Parathyroid adenoma (tissue), 2 donors: ENCODE measurements around the gene TNRC18.

Experiments used
- H2AFZ ChIP-seq: fragments of 300-600 bp; sonication (generic); one replicate; pipeline ENCODE4 v1.7.0; 2017; ENCODE audit warnings: antibody characterized with exemption, mild to moderate bottlenecking
- H3K27ac ChIP-seq: fragments of 300-600 bp; sonication (generic); one replicate; pipeline ENCODE4 v1.7.0; 2017
- H3K27me3 ChIP-seq: fragments of 300-600 bp; sonication (generic); one replicate; pipeline ENCODE4 v1.7.0; 2017; ENCODE audit warnings: low read length; ENCODE audit not compliant: control insufficient read depth, insufficient read depth
- H3K36me3 ChIP-seq: fragments of 300-600 bp; sonication (generic); one replicate; pipeline ENCODE4 v1.7.0; 2017; ENCODE audit warnings: low read length; ENCODE audit not compliant: control insufficient read depth, insufficient read depth
- H3K4me1 ChIP-seq: fragments of 300-600 bp; sonication (generic); one replicate; pipeline ENCODE4 v1.7.0; 2017; ENCODE audit warnings: control low read depth
- H3K4me2 ChIP-seq: fragments of 300-600 bp; sonication (generic); one replicate; pipeline ENCODE4 v1.7.0; 2017; ENCODE audit warnings: low read length
- H3K4me3 ChIP-seq: fragments of 300-600 bp; sonication (generic); one replicate; pipeline ENCODE4 v1.7.0; 2017; ENCODE audit warnings: low read depth, low read length
- H3K79me2 ChIP-seq: fragments of 300-600 bp; sonication (generic); one replicate; pipeline ENCODE4 v1.7.0; 2017; ENCODE audit warnings: control low read depth
- H3K9ac ChIP-seq: fragments of 300-600 bp; sonication (generic); one replicate; pipeline ENCODE4 v1.7.0; 2017; ENCODE audit warnings: mild to moderate bottlenecking
- H3K9me3 ChIP-seq: fragments of 300-600 bp; sonication (generic); one replicate; pipeline ENCODE4 v1.7.0; 2017; ENCODE audit warnings: low read length; ENCODE audit not compliant: control insufficient read depth
- CTCF ChIP-seq: fragments of 300-600 bp; sonication (generic); IDR thresholded peaks from one replicate; pipeline ENCODE4 v1.7.0; 2017; ENCODE audit warnings: antibody characterized with exemption, mild to moderate bottlenecking
- donor health status: primary hyperparathyroidism.

The TNRC18 gene

GRCh38 chr7:5455175-5455574 lies 31.5 kb upstream of the TNRC18 start:
- Histone ChIP-seq H3K4me3 (no peak overlapping the region), H3K36me3 (no peaks in the 10 kb centered on the region), H3K27me3 (no peaks in the 10 kb centered on the region), H3K27ac (no peak overlapping the region), H3K79me2 (peaks cover 11% of the 10 kb centered on the region), H3K4me1 (peaks cover 8% of the 10 kb centered on the region), H3K9me3 (no peaks in the 10 kb centered on the region), H2AFZ (no peak overlapping the region), H3K9ac (no peak overlapping the region), H3K4me2 (no peak overlapping the region)
- no peak for TF ChIP-seq CTCF

- H2AFZ ChIP-seq: no peak overlapping the region
Observed at GRCh38 chr7:5454485-5454884, 30.9 kb upstream of the TNRC18 start.

GRCh38 chr7:5453566-5454075 lies 30.0 kb upstream of the TNRC18 start:
- no peak for TF ChIP-seq CTCF
- Histone ChIP-seq H3K4me3 (no peak overlapping the region), H3K4me2 (no peak overlapping the region), H3K79me2 (peaks cover 11% of the 10 kb centered on the region), H3K27ac (no peak overlapping the region), H2AFZ (no peak overlapping the region), H3K9me3 (no peaks in the 10 kb centered on the region), H3K36me3 (no peaks in the 10 kb centered on the region), H3K9ac (no peak overlapping the region), H3K4me1 (peaks cover 8% of the 10 kb centered on the region), H3K27me3 (no peaks in the 10 kb centered on the region)

More at GRCh38 chr7:5454485-5454884, 30.9 kb upstream of the TNRC18 start:
- Histone ChIP-seq H3K27me3 (no peaks in the 10 kb centered on the region), H3K36me3 (no peaks in the 10 kb centered on the region), H3K4me2 (no peak overlapping the region), H3K4me3 (no peak overlapping the region), H3K27ac (no peak overlapping the region), H3K79me2 (peaks cover 11% of the 10 kb centered on the region), H3K9ac (no peak overlapping the region), H3K4me1 (peaks cover 8% of the 10 kb centered on the region), H3K9me3 (no peaks in the 10 kb centered on the region)
- no peak for TF ChIP-seq CTCF

GRCh38 chr7:5452937-5453540 lies 29.4 kb upstream of the TNRC18 start:
- TF ChIP-seq CTCF: no peak
- Histone ChIP-seq H2AFZ (no peak overlapping the region), H3K9me3 (no peaks in the 10 kb centered on the region), H3K27ac (no peak overlapping the region), H3K79me2 (peaks cover 11% of the 10 kb centered on the region), H3K9ac (no peak overlapping the region), H3K4me2 (no peak overlapping the region), H3K4me1 (peaks cover 8% of the 10 kb centered on the region), H3K36me3 (no peaks in the 10 kb centered on the region), H3K27me3 (no peaks in the 10 kb centered on the region), H3K4me3 (no peak overlapping the region)

- Histone ChIP-seq H3K27ac (no peak overlapping the region), H3K4me3 (no peak overlapping the region)
- no peak for TF ChIP-seq CTCF
Observed at GRCh38 chr7:5452470-5452899, 28.9 kb upstream of the TNRC18 start.

More at GRCh38 chr7:5452470-5452899, 28.9 kb upstream of the TNRC18 start:
- no peaks in the 10 kb centered on the region for H3K9me3 ChIP-seq
- H3K27me3 ChIP-seq: no peaks in the 10 kb centered on the region
- no peak overlapping the region for H3K4me2 ChIP-seq
- H3K9ac ChIP-seq: no peak overlapping the region
- peaks cover 11% of the 10 kb centered on the region for H3K79me2 ChIP-seq
- H3K36me3 ChIP-seq: no peaks in the 10 kb centered on the region
- H2AFZ ChIP-seq: peak overlapping the region; percentile 34
- peaks cover 8% of the 10 kb centered on the region for H3K4me1 ChIP-seq
